HCT116 (cell line): Measurements from ENCODE around the gene GRM2. TPM values are rescaled to one million over a fixed set of nuclear protein-coding genes. Genes with fewer than 3 reads are reported as not detected.

Experiments
- ATAC-seq: fragments of 200-7000 bp; cut with Tn5 transposase; 2 replicates; pipeline ENCODE4 v1.9.1; 2020; ENCODE audit warnings: mild to moderate bottlenecking, moderate library complexity
- BruUV-seq: library from RNA; stranded (reverse); fragments of 400-500 nt; replicated peaks from 2 replicates; lab custom pipeline; 2021; lab: Mats Ljungman, UMichigan
- CTCF ChIA-PET: fragments of 300-600 bp; sonication (Branson Sonifier 250); formaldehyde crosslinking; loops from one replicate; lab custom pipeline; 2021; ENCODE audit warnings: antibody characterized with exemption; lab: Charles Lee
- POLR2A ChIA-PET: fragments of 300-600, 350-600 bp; sonication (Branson Sonifier 250); formaldehyde crosslinking; loops from one replicate; lab custom pipeline; 2021; ENCODE audit warnings: antibody characterized with exemption; lab: Charles Lee
- RAD21 ChIA-PET, 2 experiments: fragments of 300-600 bp; sonication (Branson Sonifier 250); formaldehyde crosslinking; loops; one replicate each; lab custom pipeline; 2023; ENCODE audit warnings: low total read pairs in 2 of 2; ENCODE audit not compliant: uncharacterized antibody in 2 of 2, unreplicated experiment in 2 of 2, low non-redundant PET in 1 of 2; lab: Charles Lee
- DNase-seq: peaks from one replicate; pipeline ENCODE4 v3.0.0-alpha.2; 2010; ENCODE audit warnings: low read depth, low spot score
- H2AFZ ChIP-seq: fragments of 200-600 bp; shearing (Covaris generic), sonication (generic); 2 replicates; pipeline ENCODE4 v1.6.1; 2017; ENCODE audit warnings: low read depth, mixed run types, mixed read lengths, antibody characterized with exemption, low read length; ENCODE audit not compliant: poor library complexity, severe bottlenecking
- H3K27ac ChIP-seq: 2 replicates; pipeline ENCODE4 v1.5.1; 2012; ENCODE audit warnings: low read depth, low read length
- H3K27me3 ChIP-seq: fragments of 200-600 bp; sonication (generic); 2 replicates; pipeline ENCODE4 v1.6.1; 2016; ENCODE audit warnings: mixed run types, low read length, mixed read lengths; ENCODE audit not compliant: insufficient read depth
- H3K36me3 ChIP-seq, 2 experiments: fragments of 200-500 bp in 1 of 2; fragments of 200-600 bp in 1 of 2; sonication (Bioruptor generic) in 1 of 2; sonication (generic) in 1 of 2; 2 replicates each; pipeline versions ENCODE4 v1.5.1 to v1.6.1; 2014 to 2016; ENCODE audit warnings: low read length in 2 of 2, inconsistent platforms in 1 of 2, mixed read lengths in 1 of 2, mixed run types in 1 of 2; ENCODE audit not compliant: insufficient read depth in 2 of 2, control insufficient read depth in 1 of 2
- H3K4me1 ChIP-seq, 2 experiments: fragments of 200-600 bp in 1 of 2; sonication (generic) in 1 of 2; 2 replicates each; pipeline versions ENCODE4 v1.5.1 to v1.6.1; 2012 to 2017; ENCODE audit warnings: low read length in 2 of 2, inconsistent platforms in 1 of 2, mild to moderate bottlenecking in 1 of 2, mixed read lengths in 1 of 2, mixed run types in 1 of 2, moderate library complexity in 1 of 2; ENCODE audit not compliant: insufficient read depth in 2 of 2, control insufficient read depth in 1 of 2
- H3K4me2 ChIP-seq: fragments of 200-600 bp; sonication (generic); 2 replicates; pipeline ENCODE4 v1.6.1; 2017; ENCODE audit warnings: mixed run types, low read length, mixed read lengths
- H3K4me3 ChIP-seq, 2 experiments: fragments of 200-600 bp in 1 of 2; sonication (generic) in 1 of 2; replicated peaks in 1 of 2; 2 replicates each; pipeline ENCODE4 v1.5.1; 2011 to 2016; ENCODE audit warnings: low read length in 2 of 2, control low read depth in 1 of 2, low read depth in 1 of 2, mild to moderate bottlenecking in 1 of 2, mixed read lengths in 1 of 2, mixed run types in 1 of 2
- H3K79me2 ChIP-seq: fragments of 200-600 bp; sonication (generic); 2 replicates; pipeline ENCODE4 v1.6.1; 2017; ENCODE audit warnings: mild to moderate bottlenecking, mixed run types, low read length, moderate library complexity, mixed read lengths; ENCODE audit not compliant: insufficient read depth
- H3K9ac ChIP-seq: fragments of 200-600 bp; sonication (generic); 2 replicates; pipeline ENCODE4 v1.6.1; 2016; ENCODE audit warnings: low read length, mixed read lengths
- H3K9me2 ChIP-seq: fragments of 200-600 bp; sonication (generic), shearing (Covaris generic); 2 replicates; pipeline ENCODE4 v1.6.1; 2017; ENCODE audit warnings: mixed run types, mild to moderate bottlenecking, moderate library complexity; ENCODE audit not compliant: insufficient read depth
- H3K9me3 ChIP-seq, 2 experiments: fragments of 200-500 bp in 1 of 2; fragments of 200-600 bp in 1 of 2; sonication (Bioruptor generic) in 1 of 2; sonication (generic) in 1 of 2; 2 replicates each; pipeline ENCODE4 v1.6.1; 2014 to 2017; ENCODE audit warnings: low read length in 2 of 2, mixed read lengths in 2 of 2, inconsistent platforms in 1 of 2, low read depth in 1 of 2, mild to moderate bottlenecking in 1 of 2, mixed run types in 1 of 2, moderate library complexity in 1 of 2; ENCODE audit not compliant: control insufficient read depth in 1 of 2, insufficient read depth in 1 of 2
- H4K20me1 ChIP-seq: fragments of 200-600 bp; sonication (generic), shearing (Covaris generic); 2 replicates; pipeline ENCODE4 v1.6.1; 2017; ENCODE audit warnings: mixed run types, mild to moderate bottlenecking, moderate library complexity; ENCODE audit not compliant: insufficient read depth
- ATF3 ChIP-seq: IDR thresholded peaks from 2 replicates; pipeline ENCODE4 v1.6.1; 2012
- CBX3 ChIP-seq: IDR thresholded peaks from 2 replicates; pipeline ENCODE4 v1.6.1; 2012; ENCODE audit warnings: low read depth
- CEBPB ChIP-seq: IDR thresholded peaks from 2 replicates; pipeline ENCODE4 v1.6.1; 2012; ENCODE audit warnings: low read depth
- CTCF ChIP-seq, 3 experiments: fragments of 200-600 bp in 1 of 3; sonication (generic) in 1 of 3; IDR thresholded peaks in 2 of 3; conservative IDR thresholded peaks in 1 of 3; 2 replicates each; pipeline ENCODE4 v1.5.1; 2012 to 2017; ENCODE audit warnings: low read depth in 2 of 3, low read length in 2 of 3, antibody characterized with exemption in 1 of 3, borderline replicate concordance in 1 of 3, control low read depth in 1 of 3, mild to moderate bottlenecking in 1 of 3, mixed read lengths in 1 of 3, mixed run types in 1 of 3, moderate library complexity in 1 of 3; ENCODE audit not compliant: insufficient read depth in 1 of 3
- EGR1 ChIP-seq: IDR thresholded peaks from 2 replicates; pipeline ENCODE4 v1.6.1; 2012; ENCODE audit warnings: low read depth
- EZH2 ChIP-seq: fragments of 200-600 bp; sonication (generic); IDR thresholded peaks from 2 replicates; pipeline ENCODE4 v1.6.1; 2017; ENCODE audit warnings: antibody characterized with exemption, mixed run types
- EZH2phosphoT487 ChIP-seq: fragments of 200-600 bp; IDR thresholded peaks from 2 replicates; pipeline ENCODE4 v1.6.1; 2018; ENCODE audit warnings: antibody characterized with exemption, borderline replicate concordance
- FOSL1 ChIP-seq: IDR thresholded peaks from 2 replicates; pipeline ENCODE4 v1.6.1; 2012; ENCODE audit warnings: low read depth
- JUND ChIP-seq: IDR thresholded peaks from 2 replicates; pipeline ENCODE4 v1.6.1; 2012
- MAX ChIP-seq: IDR thresholded peaks from 2 replicates; pipeline ENCODE4 v1.6.1; 2012
- POLR2A ChIP-seq: IDR thresholded peaks from 2 replicates; pipeline ENCODE4 v1.7.0; 2011; ENCODE audit warnings: borderline replicate concordance; ENCODE audit not compliant: insufficient read depth, insufficient read length; ENCODE audit errors: extremely low read depth
- POLR2AphosphoS5 ChIP-seq: IDR thresholded peaks from 2 replicates; pipeline ENCODE4 v1.6.1; 2011; ENCODE audit warnings: mild to moderate bottlenecking, low read depth, low read length, moderate library complexity
- RAD21 ChIP-seq: IDR thresholded peaks from 2 replicates; pipeline ENCODE4 v1.6.1; 2012; ENCODE audit warnings: low read depth, mild to moderate bottlenecking
- REST ChIP-seq: IDR thresholded peaks from 2 replicates; pipeline ENCODE4 v1.6.1; 2012; ENCODE audit warnings: low read depth
- SIN3A ChIP-seq: IDR thresholded peaks from 2 replicates; pipeline ENCODE4 v1.6.1; 2012; ENCODE audit warnings: low read depth
- SRF ChIP-seq: IDR thresholded peaks from 2 replicates; pipeline ENCODE4 v1.6.1; 2012; ENCODE audit warnings: low read depth
- TCF7L2 ChIP-seq: IDR thresholded peaks from 2 replicates; pipeline ENCODE4 v1.7.0; 2011; ENCODE audit warnings: borderline replicate concordance, inconsistent platforms; ENCODE audit not compliant: insufficient read depth, insufficient read length; ENCODE audit errors: extremely low read depth
- YY1 ChIP-seq: IDR thresholded peaks from 2 replicates; pipeline ENCODE4 v1.6.1; 2011; ENCODE audit warnings: low read length, low read depth, moderate library complexity, mild to moderate bottlenecking; ENCODE audit not compliant: insufficient replicate concordance; ENCODE audit errors: extremely low read depth
- ZFX ChIP-seq: fragments of 450-650 bp; IDR thresholded peaks from 2 replicates; pipeline ENCODE4 v1.6.1; 2017
- ZNF274 ChIP-seq: fragments of 200-500 bp; sonication (Bioruptor generic); IDR thresholded peaks from 2 replicates; pipeline ENCODE4 v1.6.1; 2014; ENCODE audit warnings: mild to moderate bottlenecking, low read depth, low read length, inconsistent platforms
- intact Hi-C: fragments of 100-400 bp; cut with micrococcal nuclease; formaldehyde crosslinking; loops from 2 replicates; pipeline ENCODE4 v1.10.0; 2022
- total RNA-seq: library from RNA; stranded (reverse); gene quantifications from one replicate; pipeline ENCODE4 v1.2.1, GENCODE V29; 2021; ENCODE audit not compliant: unreplicated experiment

Gene GRM2
- total RNA-seq, 1 experiment from 2014 or later: 0.32 TPM

- Histone ChIP-seq H2AFZ (no peak overlapping the region), H3K9me3 (no peaks in the 10 kb centered on the region)
- BruUV-seq: no TSS peak
- CTCF ChIA-PET: interaction anchor here (3.8 kb wide), 1 partner anchor 9 kb away, joined by 20 read pairs; no protein-coding TSS in a partner anchor
- ATAC-seq (no peak), DNase-seq (no peak)
- intact Hi-C loops: no loop called here
- TF ChIP-seq ATF3 (no peak), YY1 (no peak), SRF (no peak), CBX3 (no peak), REST (no peak), CEBPB (no peak), JUND (no peak), TCF7L2 (no peak), CTCF (IDR thresholded peaks at IDR 0.05 in 2 of 3, conservative IDR thresholded peaks at IDR 0.05 in 1 of 3; ENCODE audit: borderline replicate concordance in 1 of 3, insufficient read depth in 1 of 3, low read depth in 2 of 3, low read length in 2 of 3) (no peak), EGR1 (no peak), EZH2phosphoT487 (no peak), EZH2 (no peak), POLR2A (no peak), ZNF274 (no peak), FOSL1 (no peak), ZFX (no peak), POLR2AphosphoS5 (no peak), RAD21 (no peak), SIN3A (no peak), MAX (no peak)
- TF ChIP-seq, all 23 proteins: peak for 0
- Histone ChIP-seq H3K27me3 (no peaks in the 10 kb centered on the region), H3K27ac (no peak overlapping the region), H3K4me2 (no peak overlapping the region), H3K9me2 (no peaks in the 10 kb centered on the region), H3K9ac (no peak overlapping the region), H4K20me1 (no peaks in the 10 kb centered on the region), H3K4me3 (no peak overlapping the region), H3K4me1 (no peaks in the 10 kb centered on the region), H3K36me3 (no peaks in the 10 kb centered on the region), H3K79me2 (no peaks in the 10 kb centered on the region)
- RAD21 ChIA-PET: no interaction called here
- POLR2A ChIA-PET: no interaction called here
These were observed 20.6 kb downstream of the GRM2 start for GRCh38 chr3:51727500-51727899.
